GM23338 (cell line): Measurements from ENCODE around the gene BTLA. TPM values are rescaled to one million over a fixed set of nuclear protein-coding genes. Genes with fewer than 3 reads are reported as not detected.

Experiments
- ATAC-seq: fragments of 200-7000 bp; cut with Tn5 transposase; 3 replicates; pipeline ENCODE4 v1.9.1; 2020
- DNase-seq: peaks from one replicate; pipeline ENCODE4 v3.0.0-alpha.2; 2015; ENCODE audit warnings: low spot score
- H2AFZ ChIP-seq: fragments of 200-600 bp; sonication (generic); 2 replicates; pipeline ENCODE4 v1.8.0; 2016; ENCODE audit warnings: antibody characterized with exemption, mild to moderate bottlenecking, moderate library complexity
- H3F3A ChIP-seq: fragments of 200-600 bp; sonication (generic); replicated peaks from 2 replicates; pipeline ENCODE4 v1.8.0; 2017; ENCODE audit warnings: antibody characterized with exemption, mixed run types, low read depth
- H3K27ac ChIP-seq: fragments of 200-600 bp; sonication (generic); 2 replicates; pipeline ENCODE4 v1.6.1; 2016; ENCODE audit warnings: low read depth
- H3K27me3 ChIP-seq: fragments of 200-600 bp; sonication (generic); 2 replicates; pipeline ENCODE4 v1.8.0; 2016; ENCODE audit warnings: mild to moderate bottlenecking, mixed run types, moderate library complexity; ENCODE audit not compliant: insufficient read depth
- H3K36me3 ChIP-seq: fragments of 200-600 bp; sonication (generic); 2 replicates; pipeline ENCODE4 v1.8.0; 2016; ENCODE audit warnings: mild to moderate bottlenecking; ENCODE audit not compliant: insufficient read depth
- H3K4me1 ChIP-seq: fragments of 200-600 bp; sonication (generic); 2 replicates; pipeline ENCODE4 v1.8.0; 2016; ENCODE audit warnings: mild to moderate bottlenecking, moderate library complexity; ENCODE audit not compliant: insufficient read depth
- H3K4me2 ChIP-seq: fragments of 200-600 bp; sonication (generic); 2 replicates; pipeline ENCODE4 v1.7.1; 2017; ENCODE audit warnings: mixed run types
- H3K4me3 ChIP-seq: fragments of 200-600 bp; sonication (generic); 2 replicates; pipeline ENCODE4 v1.6.1; 2016; ENCODE audit warnings: mixed run types
- H3K79me2 ChIP-seq: fragments of 200-600 bp; sonication (generic); replicated peaks from 2 replicates; pipeline ENCODE4 v1.8.0; 2017; ENCODE audit warnings: mild to moderate bottlenecking; ENCODE audit not compliant: insufficient read depth
- H3K9me2 ChIP-seq: fragments of 200-600 bp; sonication (generic); 2 replicates; pipeline ENCODE4 v1.8.0; 2017; ENCODE audit not compliant: insufficient read depth
- H4K20me1 ChIP-seq: fragments of 200-600 bp; sonication (generic); replicated peaks from 2 replicates; pipeline ENCODE4 v1.8.0; 2017; ENCODE audit warnings: mild to moderate bottlenecking; ENCODE audit not compliant: insufficient read depth
- H3K27ac Mint-ChIP-seq: 2 replicates; pipeline ENCODE4 v1.8.0; 2020; ENCODE audit warnings: inconsistent platforms, mild to moderate bottlenecking, moderate library complexity, mixed read lengths
- H3K27me3 Mint-ChIP-seq: 3 replicates; pipeline ENCODE4 v1.8.0; 2022; ENCODE audit warnings: low read depth, mild to moderate bottlenecking, moderate library complexity, mixed read lengths, inconsistent platforms; ENCODE audit not compliant: insufficient read depth, poor library complexity
- H3K36me3 Mint-ChIP-seq: 3 replicates; pipeline ENCODE4 v1.8.0; 2021; ENCODE audit warnings: low read depth, mild to moderate bottlenecking, inconsistent platforms, moderate library complexity, mixed read lengths
- H3K4me1 Mint-ChIP-seq: 3 replicates; pipeline ENCODE4 v1.8.0; 2020; ENCODE audit warnings: mild to moderate bottlenecking, inconsistent platforms, mixed read lengths
- H3K4me3 Mint-ChIP-seq: 3 replicates; pipeline ENCODE4 v1.8.0; 2021; ENCODE audit warnings: moderate library complexity, mild to moderate bottlenecking, inconsistent platforms, mixed read lengths
- H3K9me3 Mint-ChIP-seq: 3 replicates; pipeline ENCODE4 v1.8.0; 2020; ENCODE audit warnings: moderate library complexity, mild to moderate bottlenecking, inconsistent platforms, mixed read lengths
- CREB1 ChIP-seq: fragments of 250-450 bp; sonication (Bioruptor Pico); IDR thresholded peaks from 2 replicates; pipeline ENCODE4 v1.5.0; 2020; ENCODE audit warnings: low read depth, mild to moderate bottlenecking, moderate library complexity
- EZH2 ChIP-seq: fragments of 200-600 bp; sonication (generic); IDR thresholded peaks from one replicate; pipeline ENCODE4 v1.8.0; 2017; ENCODE audit warnings: antibody characterized with exemption, mild to moderate bottlenecking, low read depth; ENCODE audit not compliant: unreplicated experiment
- EZH2phosphoT487 ChIP-seq: fragments of 200-600 bp; sonication (generic); IDR thresholded peaks from one replicate; pipeline ENCODE4 v1.8.1; 2018; ENCODE audit warnings: antibody characterized with exemption; ENCODE audit not compliant: unreplicated experiment
- JUNB ChIP-seq: IDR thresholded peaks from one replicate; pipeline ENCODE4 v1.6.1; 2016; ENCODE audit warnings: antibody characterized with exemption; ENCODE audit not compliant: unreplicated experiment
- NANOG ChIP-seq: IDR thresholded peaks from 2 replicates; pipeline ENCODE4 v1.6.1; 2016; ENCODE audit warnings: antibody characterized with exemption, borderline replicate concordance
- POLR2AphosphoS5 ChIP-seq: IDR thresholded peaks from 2 replicates; pipeline ENCODE4 v1.6.1; 2016; ENCODE audit warnings: antibody characterized with exemption, low read depth
- STAT1 ChIP-seq: IDR thresholded peaks from one replicate; pipeline ENCODE4 v1.6.1; 2016; ENCODE audit warnings: antibody characterized with exemption; ENCODE audit not compliant: unreplicated experiment
- ZNF331 ChIP-seq: fragments of 250-450 bp; sonication (Bioruptor Pico); IDR thresholded peaks from 2 replicates; pipeline ENCODE4 v1.5.0; 2020; ENCODE audit warnings: low read depth, mild to moderate bottlenecking, moderate library complexity
- polyA plus RNA-seq: library from polyadenylated mRNA; unstranded; fragments of >200 nt; fragmentation: Nextera tagmentation; extraction: Ambion mirVana; gene quantifications from 2 replicates; pipeline ENCODE4 v1.2.1, GENCODE V29; 2016
- total RNA-seq: library from RNA; depleted of rRNA; stranded (reverse); fragments of >200 nt; shearing (Covaris generic); gene quantifications from 2 replicates; pipeline ENCODE4 v1.2.3, GENCODE V29; 2014
- TF ChIP-seq, protein P1 (sequence below): IDR thresholded peaks from 2 replicates; pipeline ENCODE4 v1.6.1; 2016; ENCODE audit warnings: antibody characterized with exemption
- TF ChIP-seq, protein P2 (sequence below), 2 experiments: fragments of 200-600 bp in 1 of 2; sonication (generic) in 1 of 2; conservative IDR thresholded peaks; 2 replicates each; pipeline versions ENCODE4 v1.5.1 to v1.6.1; 2016 to 2017; ENCODE audit warnings: antibody characterized with exemption in 2 of 2, low read depth in 2 of 2, mild to moderate bottlenecking in 2 of 2, moderate library complexity in 1 of 2
- TF ChIP-seq, protein P3 (sequence below): IDR thresholded peaks from one replicate; pipeline ENCODE4 v1.6.1; 2018; ENCODE audit warnings: antibody characterized with exemption; ENCODE audit not compliant: unreplicated experiment

The BTLA gene
- total and polyA plus RNA-seq, 2 experiments from 2014 or later: 0.44 TPM; not detected in 1

DNA sequence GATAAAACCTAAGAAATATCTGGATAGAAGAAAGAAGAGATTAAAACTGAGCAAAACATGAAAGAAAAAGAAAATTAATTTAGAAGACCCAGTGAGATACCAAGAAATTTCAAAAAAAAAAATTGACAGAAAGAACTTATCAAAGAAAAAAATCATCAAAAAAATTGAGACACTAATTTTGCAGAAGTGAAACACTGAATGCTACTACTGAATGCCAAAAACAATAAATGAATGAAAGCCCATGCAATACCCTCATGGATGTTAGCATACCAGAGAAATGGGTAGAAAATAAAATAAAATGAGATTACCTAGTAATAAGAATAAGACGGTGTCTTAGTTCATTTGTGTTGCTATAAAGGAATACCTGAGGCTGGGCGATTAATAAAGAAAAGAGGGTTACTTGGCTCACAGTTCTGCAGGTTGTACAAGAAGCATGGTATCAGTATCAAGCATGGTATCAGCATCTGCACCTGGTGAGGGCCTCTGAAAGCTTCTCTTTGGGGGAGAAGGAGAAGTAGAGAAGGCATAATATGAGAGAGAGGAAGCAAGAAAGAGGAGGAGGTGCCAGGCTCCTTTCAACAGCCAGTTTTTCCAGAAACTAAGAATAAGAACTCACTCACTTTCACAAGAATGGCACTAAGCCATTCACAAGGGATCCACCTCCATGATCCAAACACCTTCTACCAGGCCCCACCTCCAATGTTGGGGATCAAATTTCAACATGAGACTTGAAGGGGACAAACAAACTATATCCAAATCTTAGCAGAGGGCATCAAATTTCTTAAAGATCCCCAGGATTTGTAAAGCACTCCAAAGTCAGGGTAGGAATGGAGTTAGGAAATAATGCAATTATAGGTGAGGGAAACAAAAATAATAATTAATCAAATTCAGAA, 73.2 kb downstream of the BTLA start:
- peak overlapping the region; percentile 34 for H3K4me2 ChIP-seq
- TF ChIP-seq, protein P1, sequence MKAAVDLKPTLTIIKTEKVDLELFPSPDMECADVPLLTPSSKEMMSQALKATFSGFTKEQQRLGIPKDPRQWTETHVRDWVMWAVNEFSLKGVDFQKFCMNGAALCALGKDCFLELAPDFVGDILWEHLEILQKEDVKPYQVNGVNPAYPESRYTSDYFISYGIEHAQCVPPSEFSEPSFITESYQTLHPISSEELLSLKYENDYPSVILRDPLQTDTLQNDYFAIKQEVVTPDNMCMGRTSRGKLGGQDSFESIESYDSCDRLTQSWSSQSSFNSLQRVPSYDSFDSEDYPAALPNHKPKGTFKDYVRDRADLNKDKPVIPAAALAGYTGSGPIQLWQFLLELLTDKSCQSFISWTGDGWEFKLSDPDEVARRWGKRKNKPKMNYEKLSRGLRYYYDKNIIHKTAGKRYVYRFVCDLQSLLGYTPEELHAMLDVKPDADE: no peak
- TF ChIP-seq POLR2AphosphoS5: peak; percentile 31; the same call in 1 of the 2 replicates

DNA sequence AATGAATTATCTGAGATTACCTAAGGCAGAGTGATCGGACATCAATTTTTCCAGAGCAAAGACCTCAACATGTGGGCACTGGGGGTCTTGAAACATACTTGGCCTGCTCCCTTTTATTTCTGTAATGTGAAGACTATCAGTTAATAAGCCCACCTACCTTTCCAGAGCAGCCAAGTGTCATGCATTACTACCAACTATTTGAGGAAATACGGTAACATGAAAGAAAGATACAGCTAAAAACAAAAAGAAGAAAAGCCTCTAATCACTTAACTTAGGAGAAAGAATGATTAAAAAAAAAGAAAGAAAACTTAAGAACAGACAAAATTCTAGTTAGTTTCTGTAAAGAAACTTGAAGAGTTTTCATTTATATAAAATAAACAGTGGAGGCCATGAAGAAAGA, 73.9 kb downstream of the BTLA start:
- DNase-seq (no peak), ATAC-seq (no peak)
- Histone ChIP-seq H4K20me1 (no peaks in the 10 kb centered on the region), H3K4me1 (peaks cover 39% of the 10 kb centered on the region), H3K36me3 (no peaks in the 10 kb centered on the region), H3K4me3 (peak overlapping the region; percentile 35; the same call in 1 of the 2 replicates), H3K4me2 (peak overlapping the region; percentile 34), H2AFZ (no peak overlapping the region), H3K9me2 (0 out of 2 replicates have a peak, but pooled peaks cover 6% of the 10 kb centered on the region), H3K27ac (peak overlapping the region; percentile 39; the same call in 1 of the 2 replicates), H3K27me3 (no peaks in the 10 kb centered on the region), H3K79me2 (peaks cover 27% of the 10 kb centered on the region), H3F3A (no peaks in the 10 kb centered on the region)
- peaks cover 34% of the 10 kb centered on the region for H3K4me1 Mint-ChIP-seq
- peaks cover 56% of the 10 kb centered on the region for H3K36me3 Mint-ChIP-seq
- no peak overlapping the region for H3K27ac Mint-ChIP-seq
- H3K9me3 Mint-ChIP-seq: peaks cover 34% of the 10 kb centered on the region
- no peak overlapping the region for H3K4me3 Mint-ChIP-seq
- peaks cover 16% of the 10 kb centered on the region for H3K27me3 Mint-ChIP-seq
- TF ChIP-seq STAT1 (no peak), JUNB (no peak), NANOG (no peak), ZNF331 (CRISPR knock-in tag) (no peak), EZH2phosphoT487 (no peak), POLR2AphosphoS5 (no peak), CREB1 (CRISPR knock-in tag) (no peak), EZH2 (no peak)
- TF ChIP-seq, protein P2, sequence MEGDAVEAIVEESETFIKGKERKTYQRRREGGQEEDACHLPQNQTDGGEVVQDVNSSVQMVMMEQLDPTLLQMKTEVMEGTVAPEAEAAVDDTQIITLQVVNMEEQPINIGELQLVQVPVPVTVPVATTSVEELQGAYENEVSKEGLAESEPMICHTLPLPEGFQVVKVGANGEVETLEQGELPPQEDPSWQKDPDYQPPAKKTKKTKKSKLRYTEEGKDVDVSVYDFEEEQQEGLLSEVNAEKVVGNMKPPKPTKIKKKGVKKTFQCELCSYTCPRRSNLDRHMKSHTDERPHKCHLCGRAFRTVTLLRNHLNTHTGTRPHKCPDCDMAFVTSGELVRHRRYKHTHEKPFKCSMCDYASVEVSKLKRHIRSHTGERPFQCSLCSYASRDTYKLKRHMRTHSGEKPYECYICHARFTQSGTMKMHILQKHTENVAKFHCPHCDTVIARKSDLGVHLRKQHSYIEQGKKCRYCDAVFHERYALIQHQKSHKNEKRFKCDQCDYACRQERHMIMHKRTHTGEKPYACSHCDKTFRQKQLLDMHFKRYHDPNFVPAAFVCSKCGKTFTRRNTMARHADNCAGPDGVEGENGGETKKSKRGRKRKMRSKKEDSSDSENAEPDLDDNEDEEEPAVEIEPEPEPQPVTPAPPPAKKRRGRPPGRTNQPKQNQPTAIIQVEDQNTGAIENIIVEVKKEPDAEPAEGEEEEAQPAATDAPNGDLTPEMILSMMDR (conservative IDR thresholded peaks at IDR 0.05; ENCODE audit: low read depth in 2 of 2): no peak
- TF ChIP-seq, protein P3, sequence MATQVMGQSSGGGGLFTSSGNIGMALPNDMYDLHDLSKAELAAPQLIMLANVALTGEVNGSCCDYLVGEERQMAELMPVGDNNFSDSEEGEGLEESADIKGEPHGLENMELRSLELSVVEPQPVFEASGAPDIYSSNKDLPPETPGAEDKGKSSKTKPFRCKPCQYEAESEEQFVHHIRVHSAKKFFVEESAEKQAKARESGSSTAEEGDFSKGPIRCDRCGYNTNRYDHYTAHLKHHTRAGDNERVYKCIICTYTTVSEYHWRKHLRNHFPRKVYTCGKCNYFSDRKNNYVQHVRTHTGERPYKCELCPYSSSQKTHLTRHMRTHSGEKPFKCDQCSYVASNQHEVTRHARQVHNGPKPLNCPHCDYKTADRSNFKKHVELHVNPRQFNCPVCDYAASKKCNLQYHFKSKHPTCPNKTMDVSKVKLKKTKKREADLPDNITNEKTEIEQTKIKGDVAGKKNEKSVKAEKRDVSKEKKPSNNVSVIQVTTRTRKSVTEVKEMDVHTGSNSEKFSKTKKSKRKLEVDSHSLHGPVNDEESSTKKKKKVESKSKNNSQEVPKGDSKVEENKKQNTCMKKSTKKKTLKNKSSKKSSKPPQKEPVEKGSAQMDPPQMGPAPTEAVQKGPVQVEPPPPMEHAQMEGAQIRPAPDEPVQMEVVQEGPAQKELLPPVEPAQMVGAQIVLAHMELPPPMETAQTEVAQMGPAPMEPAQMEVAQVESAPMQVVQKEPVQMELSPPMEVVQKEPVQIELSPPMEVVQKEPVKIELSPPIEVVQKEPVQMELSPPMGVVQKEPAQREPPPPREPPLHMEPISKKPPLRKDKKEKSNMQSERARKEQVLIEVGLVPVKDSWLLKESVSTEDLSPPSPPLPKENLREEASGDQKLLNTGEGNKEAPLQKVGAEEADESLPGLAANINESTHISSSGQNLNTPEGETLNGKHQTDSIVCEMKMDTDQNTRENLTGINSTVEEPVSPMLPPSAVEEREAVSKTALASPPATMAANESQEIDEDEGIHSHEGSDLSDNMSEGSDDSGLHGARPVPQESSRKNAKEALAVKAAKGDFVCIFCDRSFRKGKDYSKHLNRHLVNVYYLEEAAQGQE: no peak
- TF ChIP-seq, protein P1: no peak

More for the DNA sequence above, 73.2 kb downstream of the BTLA start:
- peak overlapping the region; percentile 43; the same call in 1 of the 2 replicates for H3K27ac Mint-ChIP-seq
- Histone ChIP-seq H3K9me2 (0 out of 2 replicates have a peak, but pooled peaks cover 6% of the 10 kb centered on the region), H3K4me1 (peaks cover 39% of the 10 kb centered on the region), H3K36me3 (no peaks in the 10 kb centered on the region), H3K27ac (peak overlapping the region; percentile 39), H2AFZ (no peak overlapping the region), H3K4me3 (peak overlapping the region; percentile 35), H4K20me1 (no peaks in the 10 kb centered on the region), H3F3A (no peaks in the 10 kb centered on the region), H3K27me3 (no peaks in the 10 kb centered on the region), H3K79me2 (peaks cover 25% of the 10 kb centered on the region)
- DNase-seq (peak; percentile 52), ATAC-seq (no peak; the same call in 1 of the 3 replicates)
- peaks cover 31% of the 10 kb centered on the region for H3K4me1 Mint-ChIP-seq
- H3K4me3 Mint-ChIP-seq: peak overlapping the region; percentile 22; the same call in 1 of the 3 replicates
- peaks cover 16% of the 10 kb centered on the region for H3K27me3 Mint-ChIP-seq
- H3K36me3 Mint-ChIP-seq: peaks cover 51% of the 10 kb centered on the region
- H3K9me3 Mint-ChIP-seq: peaks cover 31% of the 10 kb centered on the region
